GM19351 (cell line): Measurements from ENCODE around the gene ACTR1A.

Experiments used
- ATAC-seq: cut with Tn5 transposase; IDR thresholded peaks from one replicate; pipeline ENCODE4 v1.9.1; 2021; ENCODE audit warnings: mild to moderate bottlenecking, moderate library complexity; ENCODE audit not compliant: unreplicated experiment

ACTR1A gene

DNA sequence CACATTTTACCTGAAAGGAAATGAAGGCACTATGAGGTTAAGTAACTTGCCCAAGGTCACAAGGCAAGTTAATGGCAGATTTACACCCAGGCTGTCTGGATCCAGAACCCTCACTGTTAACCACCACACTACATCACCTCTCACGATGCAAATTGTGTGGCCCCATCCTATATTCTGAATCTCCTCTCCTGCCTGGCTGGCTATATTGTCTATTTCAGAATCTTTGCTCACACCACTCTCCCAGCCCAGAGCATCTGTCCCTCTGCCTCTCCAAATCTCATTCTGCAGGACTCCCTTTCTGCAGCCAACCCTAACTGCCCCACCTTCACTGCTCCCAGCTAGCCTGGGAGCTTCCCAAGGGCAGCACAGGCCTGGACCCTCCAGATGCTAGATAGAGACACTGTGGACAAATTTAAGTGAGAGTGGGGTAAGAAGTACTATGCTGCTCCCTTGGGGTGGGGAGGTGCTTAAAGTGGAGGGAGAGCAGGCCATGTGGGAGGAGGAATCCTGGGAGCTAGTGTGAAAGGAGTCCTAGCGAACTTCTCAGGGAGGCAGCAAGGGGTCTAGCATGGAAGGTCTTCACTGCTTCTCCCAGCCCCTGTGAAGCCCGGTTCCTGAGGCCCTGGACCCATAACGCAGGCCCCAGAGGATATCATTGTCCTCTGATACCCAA is 70.9 kb downstream of the ACTR1A start:
- ATAC-seq: peak; percentile 3

DNA sequence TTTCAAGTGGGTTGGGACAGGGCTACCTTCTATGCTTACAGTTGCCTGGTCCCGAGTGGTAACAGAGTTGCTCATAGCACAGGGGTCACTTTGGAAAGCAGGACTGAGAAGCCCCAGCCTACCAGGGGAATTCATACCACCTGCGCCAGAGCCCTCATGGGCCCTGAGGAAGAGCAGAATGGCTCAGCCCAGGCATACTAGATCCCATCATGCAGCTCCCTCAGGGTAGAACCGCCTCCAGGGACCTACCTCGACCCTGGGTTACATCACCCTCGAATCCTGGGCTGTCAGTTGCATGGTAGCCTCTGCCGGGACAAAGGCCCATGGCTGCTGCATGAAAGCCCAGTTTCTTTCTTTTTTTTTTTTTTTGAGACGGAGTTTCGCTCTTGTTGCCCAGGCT is 73.0 kb downstream of the ACTR1A start:
- no peak for ATAC-seq
